Ovary (tissue), 9 donors: ENCODE data around the gene SNAP29. TPM values are rescaled to one million over a fixed set of nuclear protein-coding genes. Genes with fewer than 3 reads are reported as not detected.
"Not testable (repeated sequence)": the region's sequence is repeated elsewhere in the genome, so short reads cannot be mapped to it uniquely, and the experiment has no call there.

ENCODE experiments used
- DNase-seq, 5 donors: peaks; one replicate each; pipeline ENCODE4 v3.0.0-alpha.2; 2019 to 2020
- H3K27ac ChIP-seq, 2 donors: fragments of 200-600 bp; one replicate each; pipeline versions ENCODE4 v1.5.1 to v1.8.0; 2019 to 2022
- H3K27me3 ChIP-seq: fragments of 200-600 bp; one replicate; pipeline ENCODE4 v1.8.0; 2022
- H3K36me3 ChIP-seq: fragments of 200-600 bp; sonication (generic); one replicate; pipeline ENCODE4 v1.5.1; 2019
- H3K4me1 ChIP-seq: one replicate; pipeline ENCODE4 v1.8.1; 2013; ENCODE audit warnings: mild to moderate bottlenecking, moderate library complexity; ENCODE audit not compliant: insufficient read depth
- H3K4me3 ChIP-seq: fragments of 200-600 bp; sonication (generic); one replicate; pipeline ENCODE4 v1.5.1; 2017
- H3K9me3 ChIP-seq, 2 donors: fragments of 200-600 bp in 1 of 2; sonication (generic) in 1 of 2; one replicate each; pipeline versions ENCODE4 v1.5.1 to v1.8.1; 2013 to 2019; ENCODE audit warnings: mild to moderate bottlenecking in 1 of 2, moderate library complexity in 1 of 2
- EP300 ChIP-seq: sonication (generic); formaldehyde crosslinking; IDR thresholded peaks from one replicate; pipeline ENCODE4 v1.6.1; 2017; ENCODE audit warnings: antibody characterized with exemption
- POLR2A ChIP-seq: fragments of 450-650 bp; IDR thresholded peaks from one replicate; pipeline ENCODE4 v1.6.1; 2017; ENCODE audit warnings: antibody characterized with exemption, mild to moderate bottlenecking, moderate library complexity
- WGBS, 3 donors: extraction: QIAGEN DNeasy Blood & Tissue Kit in 1 of 3; methylation state at CpG; one replicate each; pipeline versions ENCODE4 v1.1.5 to v1.1.7; 2013 to 2017; 5-methylcytosine and 5-hydroxymethylcytosine counted together
- intact Hi-C, 4 donors: fragments of 100-400 bp; cut with DNase I; formaldehyde crosslinking; loops; one replicate each; pipeline versions ENCODE4 v1.11.0 to v1.15.1; 2022 to 2023
- polyA plus RNA-seq, 2 donors: library from polyadenylated mRNA; stranded (reverse); fragments of 200-250 nt in 1 of 2; fragments of 350-450 nt in 1 of 2; fragmentation: Illumina TruSeq in 1 of 2; extraction: RNeasy Lipid Tissue Mini Kit (QIAGEN cat#74804) in 1 of 2; gene quantifications; one replicate each; pipeline ENCODE4 v1.2.3, GENCODE V29; 2013 to 2014
- total RNA-seq, 7 donors: library from RNA; depleted of rRNA in 2 of 7; stranded (reverse); fragments of >200 nt in 2 of 7; fragmentation: NEBNext Ultra II Directional in 3 of 7; extraction: Animal tissue kit (Norgen Biotek cat#: 25700) in 3 of 7; gene quantifications; one replicate each; pipeline versions ENCODE4 v1.1.0 to v1.2.4, GENCODE V29; 2016 to 2023
- TF ChIP-seq, protein P1 (sequence below), 3 donors: fragments of 450-650 bp in 2 of 3; fragments of 200-600 bp in 1 of 3; IDR thresholded peaks; one replicate each; pipeline versions ENCODE4 v1.5.1 to v1.8.0; 2016 to 2022; ENCODE audit warnings: antibody characterized with exemption in 3 of 3, mild to moderate bottlenecking in 1 of 3
- donor health status: DM: no; HTN: no; CAD: no; lungs with moderate emphysema.
- donor health status: DM: no; HTN: no; CAD: no.
- donor health status: Bipolar disorder and iron deficiency.
- donor health status: DM: yes; HTN: yes; CAD: no.
- donor health status: DM: no; HTN: no; CAD: no.
- donor health status: DM: yes; HTN: yes; CAD: no.

The SNAP29 gene
- total and polyA plus RNA-seq, 9 donors = 12.0 to 58.6 (median 22.9) TPM

DNA sequence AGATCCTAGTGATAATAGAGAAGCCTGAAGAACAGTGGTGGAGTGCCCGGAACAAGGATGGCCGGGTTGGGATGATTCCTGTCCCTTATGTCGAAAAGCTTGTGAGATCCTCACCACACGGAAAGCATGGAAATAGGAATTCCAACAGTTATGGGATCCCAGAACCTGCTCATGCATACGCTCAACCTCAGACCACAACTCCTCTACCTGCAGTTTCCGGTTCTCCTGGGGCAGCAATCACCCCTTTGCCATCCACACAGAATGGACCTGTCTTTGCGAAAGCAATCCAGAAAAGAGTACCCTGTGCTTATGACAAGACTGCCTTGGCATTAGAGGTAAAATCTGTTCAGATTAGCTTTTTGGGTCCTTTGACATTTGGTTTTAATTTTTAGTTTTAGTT is 75.1 kb downstream of the SNAP29 start:
- WGBS, 3 donors = 92% methylated on average over 7 of the region's 7 CpGs
- intact Hi-C loops = no loop called here
- no peaks in the 10 kb centered on the region for H3K36me3 ChIP-seq
- DNase-seq = no peak
- H3K4me1 ChIP-seq = peaks cover 16% of the 10 kb centered on the region
- H3K4me3 ChIP-seq = no peak overlapping the region
- no peaks in the 10 kb centered on the region for H3K27me3 ChIP-seq
- no peak for TF ChIP-seq POLR2A
- TF ChIP-seq, protein P1, sequence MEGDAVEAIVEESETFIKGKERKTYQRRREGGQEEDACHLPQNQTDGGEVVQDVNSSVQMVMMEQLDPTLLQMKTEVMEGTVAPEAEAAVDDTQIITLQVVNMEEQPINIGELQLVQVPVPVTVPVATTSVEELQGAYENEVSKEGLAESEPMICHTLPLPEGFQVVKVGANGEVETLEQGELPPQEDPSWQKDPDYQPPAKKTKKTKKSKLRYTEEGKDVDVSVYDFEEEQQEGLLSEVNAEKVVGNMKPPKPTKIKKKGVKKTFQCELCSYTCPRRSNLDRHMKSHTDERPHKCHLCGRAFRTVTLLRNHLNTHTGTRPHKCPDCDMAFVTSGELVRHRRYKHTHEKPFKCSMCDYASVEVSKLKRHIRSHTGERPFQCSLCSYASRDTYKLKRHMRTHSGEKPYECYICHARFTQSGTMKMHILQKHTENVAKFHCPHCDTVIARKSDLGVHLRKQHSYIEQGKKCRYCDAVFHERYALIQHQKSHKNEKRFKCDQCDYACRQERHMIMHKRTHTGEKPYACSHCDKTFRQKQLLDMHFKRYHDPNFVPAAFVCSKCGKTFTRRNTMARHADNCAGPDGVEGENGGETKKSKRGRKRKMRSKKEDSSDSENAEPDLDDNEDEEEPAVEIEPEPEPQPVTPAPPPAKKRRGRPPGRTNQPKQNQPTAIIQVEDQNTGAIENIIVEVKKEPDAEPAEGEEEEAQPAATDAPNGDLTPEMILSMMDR (IDR thresholded peaks at IDR 0.05) = no peak
- TF ChIP-seq EP300 = no peak
- H3K27ac ChIP-seq = no peak overlapping the region
- H3K9me3 ChIP-seq = no peaks in the 10 kb centered on the region

DNA sequence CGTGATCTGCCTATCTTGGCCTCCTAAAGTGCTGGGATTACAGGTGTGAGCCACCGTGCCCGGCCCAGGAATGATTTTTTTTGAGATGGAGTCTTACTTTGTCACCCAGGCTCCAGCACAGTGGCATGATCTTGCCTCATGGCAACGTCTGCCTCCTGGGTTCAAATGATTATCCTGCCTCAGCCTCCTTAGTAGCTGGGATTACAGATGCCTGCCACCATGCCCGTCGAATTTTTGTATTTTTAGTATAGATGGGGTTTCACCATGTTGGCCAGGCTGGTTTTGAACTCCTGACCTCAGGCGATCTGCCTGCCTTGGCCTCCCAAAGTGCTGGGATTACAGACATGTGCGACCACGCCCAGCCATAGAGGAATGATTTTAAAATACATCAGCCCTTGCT is 76.2 kb downstream of the SNAP29 start:
- H3K27me3 ChIP-seq, DNase-seq, H3K27ac ChIP-seq, H3K9me3 ChIP-seq, intact Hi-C loops, H3K4me3 ChIP-seq, H3K36me3 ChIP-seq: not testable (repeated sequence)
- 89 to 92% (median 92%) methylated on average over 9 of the region's 9 CpGs for WGBS, 3 donors
- H3K4me1 ChIP-seq = peaks cover 16% of the 10 kb centered on the region

DNA sequence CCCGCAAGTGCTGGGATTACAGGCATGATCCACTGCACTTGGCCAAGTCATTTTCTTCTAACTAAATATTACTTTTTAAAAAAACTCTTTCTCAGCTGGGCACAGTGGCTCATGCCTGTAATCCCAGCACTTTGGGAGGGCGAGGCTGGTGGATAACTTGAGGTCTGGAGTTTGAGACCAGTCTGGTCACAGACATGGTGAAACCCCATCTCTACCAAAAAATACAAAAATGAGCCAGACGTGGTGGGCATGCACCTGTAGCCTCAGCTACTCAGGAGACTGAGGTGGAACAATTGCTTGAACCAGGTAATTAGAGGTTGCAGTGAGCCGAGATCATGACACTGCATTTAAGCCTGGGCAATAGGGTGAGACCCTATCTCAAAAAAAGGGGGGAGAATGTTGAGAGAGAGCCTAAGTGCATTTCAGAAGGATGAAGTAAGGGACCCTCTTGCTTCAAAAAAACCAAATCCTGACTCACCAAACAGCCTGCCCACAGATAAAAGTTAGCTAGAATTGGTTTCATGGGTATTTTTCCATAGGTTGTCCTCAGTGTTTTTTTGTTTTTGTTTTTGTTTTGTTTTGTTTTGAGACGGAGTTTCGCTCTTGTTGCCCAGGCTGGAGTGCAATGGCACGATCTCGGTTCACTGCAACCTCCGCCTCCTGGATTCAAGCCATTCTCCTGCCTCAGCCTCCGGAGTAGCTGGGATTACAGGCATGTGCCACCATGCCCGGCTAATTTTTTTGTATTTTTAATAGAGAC is 77.2 kb downstream of the SNAP29 start:
- H3K36me3 ChIP-seq, H3K27me3 ChIP-seq, H3K4me3 ChIP-seq, DNase-seq, H3K9me3 ChIP-seq, H3K27ac ChIP-seq, intact Hi-C loops: not testable (repeated sequence)
- 79 to 85% (median 81%) methylated on average over 11 of the region's 11 CpGs for WGBS, 3 donors
- peaks cover 19% of the 10 kb centered on the region for H3K4me1 ChIP-seq

DNA sequence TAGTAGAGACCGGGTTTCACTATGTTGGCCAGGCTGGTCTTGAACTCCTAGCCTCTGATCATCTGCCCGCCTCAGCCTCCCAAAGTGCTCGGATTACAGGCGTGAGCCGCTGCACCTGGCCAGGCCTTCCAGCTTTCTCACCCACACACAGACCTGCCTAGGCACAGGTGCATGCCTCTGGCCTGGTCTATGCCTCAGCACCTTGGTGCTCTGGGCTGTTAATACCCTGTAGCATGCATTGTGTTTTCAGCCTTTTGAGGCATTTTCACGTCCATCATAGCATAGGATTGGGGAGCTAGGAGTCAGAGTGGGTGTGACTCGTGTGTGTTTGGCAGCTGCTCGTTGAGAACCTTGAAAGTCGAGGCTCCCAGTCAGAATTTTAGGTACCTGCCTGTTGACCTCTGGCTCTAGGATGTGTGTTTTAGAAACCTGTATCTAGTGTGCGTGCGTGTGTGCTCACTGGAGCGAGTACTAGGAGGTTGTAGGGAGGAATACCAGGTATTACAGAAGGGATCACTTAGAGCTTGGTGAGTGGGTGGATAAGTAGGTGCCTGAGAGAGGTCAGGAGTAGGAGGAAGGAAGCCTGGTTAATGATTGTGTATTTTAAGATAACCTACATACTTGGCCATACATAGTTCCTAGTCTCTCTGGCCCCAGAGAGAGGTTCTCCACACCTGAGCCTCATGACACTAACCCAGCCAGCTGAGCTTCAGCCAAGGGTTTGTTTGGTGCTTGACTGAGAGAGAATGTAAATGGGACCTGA is 78.4 kb downstream of the SNAP29 start:
- Histone ChIP-seq H3K27me3 (no peaks in the 10 kb centered on the region), H3K36me3 (no peaks in the 10 kb centered on the region), H3K4me3 (no peak overlapping the region), H3K27ac (no peak overlapping the region), H3K4me1 (peaks cover 19% of the 10 kb centered on the region), H3K9me3 (no peaks in the 10 kb centered on the region)
- intact Hi-C loops = no loop called here
- WGBS, 3 donors = 54 to 68% (median 67%) methylated on average over 12 of the region's 12 CpGs
- TF ChIP-seq POLR2A (no peak), EP300 (no peak)
- TF ChIP-seq, protein P1 (IDR thresholded peaks at IDR 0.05) = no peak
- DNase-seq = no peak

DNA sequence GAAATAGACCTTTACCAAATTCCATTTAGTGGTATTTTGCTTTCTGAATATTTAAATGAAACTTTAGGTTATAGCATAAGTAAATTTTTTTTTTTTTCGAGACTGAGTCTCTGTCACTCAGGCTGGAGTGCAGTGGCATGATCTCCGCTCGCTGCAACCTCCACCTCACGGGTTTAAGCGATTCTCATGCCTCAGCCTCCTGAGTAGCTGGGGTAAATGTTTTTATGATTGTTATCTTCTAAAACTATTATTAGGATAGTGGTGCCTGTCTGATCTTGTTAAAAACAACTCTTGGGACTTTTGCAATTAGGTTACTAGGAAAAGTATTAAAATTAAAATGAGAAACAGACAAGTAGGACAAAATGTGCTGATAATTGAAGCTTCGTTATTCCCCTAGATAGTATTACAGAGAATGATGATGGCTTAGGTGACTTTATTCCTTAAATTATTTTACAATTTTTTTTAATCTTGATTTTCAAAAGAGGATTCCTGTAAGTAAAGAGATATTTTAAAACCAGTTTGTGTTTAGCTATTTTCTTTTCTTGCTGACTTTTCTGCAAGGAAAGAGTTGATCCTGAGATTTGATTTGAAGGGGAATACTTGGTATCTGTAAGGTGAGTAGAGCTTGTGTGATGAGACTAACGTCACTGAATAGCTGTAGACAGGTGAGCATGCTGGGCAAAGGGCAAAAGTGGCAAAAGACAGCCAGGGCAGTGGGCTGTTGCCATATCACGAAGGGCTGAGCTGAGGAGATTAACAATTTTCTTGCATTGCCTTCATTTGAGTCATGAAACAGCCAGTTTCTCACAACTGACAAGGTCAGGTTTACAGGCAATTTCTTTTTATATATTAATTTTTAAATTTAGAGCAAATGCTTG is 79.2 kb downstream of the SNAP29 start:
- Histone ChIP-seq H3K27ac (no peak overlapping the region), H3K4me1 (peaks cover 18% of the 10 kb centered on the region), H3K27me3 (no peaks in the 10 kb centered on the region), H3K36me3 (no peaks in the 10 kb centered on the region), H3K4me3 (no peak overlapping the region), H3K9me3 (no peaks in the 10 kb centered on the region)
- WGBS, 3 donors = 80 to 87% (median 81%) methylated on average over 8 of the region's 8 CpGs
- DNase-seq = no peak
- intact Hi-C loops = no loop called here
- TF ChIP-seq EP300 (no peak), POLR2A (no peak)
- TF ChIP-seq, protein P1 (IDR thresholded peaks at IDR 0.05) = no peak

DNA sequence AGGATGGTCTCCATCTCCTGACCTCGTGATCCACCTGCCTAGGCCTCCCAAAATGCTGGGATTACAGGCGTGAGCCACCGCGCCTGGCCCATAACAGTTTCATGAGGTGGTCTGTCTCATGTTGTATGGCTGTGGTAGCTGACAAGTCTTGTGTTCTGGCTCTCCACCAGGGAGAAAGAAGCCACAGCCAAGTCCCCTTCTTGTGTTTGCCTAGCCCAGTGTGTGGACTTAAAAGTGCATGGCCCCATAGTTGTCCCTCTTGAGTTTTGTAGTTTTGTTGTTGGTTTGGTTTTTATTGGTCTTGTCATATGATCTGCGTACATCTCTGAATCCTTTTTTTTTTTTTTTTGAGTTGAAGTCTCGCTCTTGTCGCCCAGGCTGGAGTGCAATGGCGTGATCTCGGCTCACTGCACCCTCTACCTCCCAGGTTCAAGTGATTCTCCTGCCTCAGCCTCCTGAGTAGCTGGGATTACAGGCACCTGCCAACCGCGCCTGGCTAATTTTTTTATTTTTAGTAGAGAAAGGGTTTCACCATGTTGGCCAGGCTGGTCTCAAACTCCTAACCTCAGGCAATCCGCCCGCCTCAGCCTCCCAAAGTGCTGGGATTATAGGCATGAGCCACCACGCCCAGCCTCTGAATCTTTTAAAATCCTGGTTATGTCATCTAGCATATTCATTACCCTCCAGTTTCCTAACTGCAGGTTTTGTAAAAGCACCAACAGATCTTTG is 80.8 kb downstream of the SNAP29 start:
- intact Hi-C loops, DNase-seq, H3K27ac ChIP-seq: not testable (repeated sequence)

More for the DNA sequence above, 80.8 kb downstream of the SNAP29 start:
- H3K9me3 ChIP-seq, H3K27me3 ChIP-seq, H3K4me3 ChIP-seq, H3K36me3 ChIP-seq: not testable (repeated sequence)
- 92 to 97% (median 96%) methylated on average over 14 of the region's 14 CpGs for WGBS, 3 donors
- peaks cover 15% of the 10 kb centered on the region for H3K4me1 ChIP-seq
